Neural progenitor cell (in vitro differentiated cells): ENCODE measurements around the gene ARFGAP1. TPM values are rescaled to one million over a fixed set of nuclear protein-coding genes. Genes with fewer than 3 reads are reported as not detected.

ENCODE experiments used
- DNase-seq: peaks from one replicate; pipeline ENCODE4 v3.0.0-alpha.2; 2016; ENCODE audit warnings: low spot score
- H2AFZ ChIP-seq: fragments of 200-600 bp; sonication (generic); replicated peaks from 2 replicates; pipeline ENCODE4 v1.6.1; 2016; ENCODE audit warnings: antibody characterized with exemption
- H3F3A ChIP-seq: fragments of 200-600 bp; sonication (generic); 2 replicates; pipeline ENCODE4 v1.6.1; 2016; ENCODE audit warnings: antibody characterized with exemption, low read depth
- H3K27ac ChIP-seq: fragments of 200-600 bp; sonication (generic); 2 replicates; pipeline ENCODE4 v1.5.1; 2016; ENCODE audit warnings: mild to moderate bottlenecking
- H3K27me3 ChIP-seq: fragments of 200-600 bp; sonication (generic); 2 replicates; pipeline ENCODE4 v1.6.1; 2016; ENCODE audit warnings: mild to moderate bottlenecking, moderate library complexity
- H3K36me3 ChIP-seq: fragments of 200-600 bp; sonication (generic); 2 replicates; pipeline ENCODE4 v1.5.1; 2016
- H3K4me1 ChIP-seq: fragments of 200-600 bp; sonication (generic); 2 replicates; pipeline ENCODE4 v1.6.1; 2016; ENCODE audit warnings: mixed run types
- H3K4me2 ChIP-seq: fragments of 200-600 bp; sonication (generic); 2 replicates; pipeline ENCODE4 v1.6.1; 2016
- H3K4me3 ChIP-seq: fragments of 200-600 bp; sonication (generic); 2 replicates; pipeline ENCODE4 v1.5.1; 2016
- H3K79me2 ChIP-seq: fragments of 200-600 bp; sonication (generic); 2 replicates; pipeline ENCODE4 v1.6.1; 2016; ENCODE audit warnings: low read depth
- H3K9ac ChIP-seq: fragments of 200-600 bp; sonication (generic); 2 replicates; pipeline ENCODE4 v1.6.1; 2016
- H3K9me3 ChIP-seq: fragments of 200-600 bp; sonication (generic); 2 replicates; pipeline ENCODE4 v1.5.1; 2016; ENCODE audit warnings: low read depth
- H4K20me1 ChIP-seq: fragments of 200-600 bp; sonication (generic); 2 replicates; pipeline ENCODE4 v1.6.1; 2016; ENCODE audit warnings: low read depth
- H3K27ac Mint-ChIP-seq: 3 replicates; pipeline ENCODE4 v1.8.0; 2021; ENCODE audit warnings: mixed read lengths
- H3K27me3 Mint-ChIP-seq: 2 replicates; pipeline ENCODE4 v1.8.0; 2022; ENCODE audit warnings: low read depth, mild to moderate bottlenecking, inconsistent platforms, moderate library complexity, mixed read lengths; ENCODE audit not compliant: insufficient read depth
- H3K36me3 Mint-ChIP-seq: 3 replicates; pipeline ENCODE4 v1.8.0; 2021; ENCODE audit warnings: mixed read lengths
- H3K4me1 Mint-ChIP-seq: 3 replicates; pipeline ENCODE4 v1.8.0; 2021; ENCODE audit warnings: mixed read lengths
- H3K4me3 Mint-ChIP-seq: 3 replicates; pipeline ENCODE4 v1.8.0; 2021; ENCODE audit warnings: mild to moderate bottlenecking, moderate library complexity, mixed read lengths
- H3K9me3 Mint-ChIP-seq: 3 replicates; pipeline ENCODE4 v1.8.0; 2020; ENCODE audit warnings: mixed read lengths
- EZH2 ChIP-seq: fragments of 200-600 bp; sonication (generic); IDR thresholded peaks from 2 replicates; pipeline ENCODE4 v1.6.1; 2017; ENCODE audit warnings: antibody characterized with exemption, mild to moderate bottlenecking, moderate library complexity
- EZH2phosphoT487 ChIP-seq: fragments of 200-600 bp; sonication (generic); IDR thresholded peaks from 2 replicates; pipeline ENCODE4 v1.6.1; 2017; ENCODE audit warnings: antibody characterized with exemption
- microRNA counts: library from miRNA; unstranded; fragments of <30 nt; microRNA quantifications from one replicate; lab custom pipeline; 2016
- microRNA-seq: library from miRNA; unstranded; fragments of <30 nt; microRNA quantifications from one replicate; pipeline ENCODE4, GENCODE V29; 2016
- small RNA-seq: library from RNA; depleted of rRNA; stranded (forward); fragments of <200 nt; gene quantifications from one replicate; pipeline ENCODE3, GENCODE V24; 2015
- total RNA-seq: library from RNA; depleted of rRNA; stranded (reverse); fragments of >200 nt; gene quantifications from 2 replicates; pipeline ENCODE4 v1.2.3, GENCODE V29; 2015; ENCODE audit warnings: low replicate concordance
- TF ChIP-seq, protein P1 (sequence below): fragments of 200-600 bp; sonication (generic); IDR thresholded peaks from 2 replicates; pipeline ENCODE4 v1.5.1; 2017; ENCODE audit warnings: antibody characterized with exemption, mild to moderate bottlenecking

The ARFGAP1 gene
- total RNA-seq, 1 donor from 2014 or later, result 43.7 TPM

DNA sequence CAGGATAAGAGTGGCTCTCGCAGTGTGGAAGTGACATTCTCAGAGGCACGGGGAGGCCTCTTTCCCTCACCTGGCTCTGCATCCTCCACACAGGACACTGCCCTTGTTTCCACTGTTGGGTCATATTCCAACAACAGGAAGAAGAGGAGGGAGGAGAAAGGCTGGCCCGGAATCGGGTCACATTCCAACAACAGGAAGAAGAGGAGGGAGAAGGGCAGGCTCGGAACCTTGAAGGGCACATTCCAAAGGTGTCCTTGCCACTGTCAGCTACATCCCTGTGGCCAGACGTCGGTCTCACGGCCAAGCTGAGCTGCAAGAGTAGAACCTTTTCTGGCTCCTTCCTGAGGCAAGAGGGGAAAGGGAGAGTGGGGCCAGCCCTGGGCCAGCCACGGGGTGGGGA, 63.1 kb downstream of the ARFGAP1 start:
- no peak overlapping the region for H3K4me3 Mint-ChIP-seq
- TF ChIP-seq, protein P1, sequence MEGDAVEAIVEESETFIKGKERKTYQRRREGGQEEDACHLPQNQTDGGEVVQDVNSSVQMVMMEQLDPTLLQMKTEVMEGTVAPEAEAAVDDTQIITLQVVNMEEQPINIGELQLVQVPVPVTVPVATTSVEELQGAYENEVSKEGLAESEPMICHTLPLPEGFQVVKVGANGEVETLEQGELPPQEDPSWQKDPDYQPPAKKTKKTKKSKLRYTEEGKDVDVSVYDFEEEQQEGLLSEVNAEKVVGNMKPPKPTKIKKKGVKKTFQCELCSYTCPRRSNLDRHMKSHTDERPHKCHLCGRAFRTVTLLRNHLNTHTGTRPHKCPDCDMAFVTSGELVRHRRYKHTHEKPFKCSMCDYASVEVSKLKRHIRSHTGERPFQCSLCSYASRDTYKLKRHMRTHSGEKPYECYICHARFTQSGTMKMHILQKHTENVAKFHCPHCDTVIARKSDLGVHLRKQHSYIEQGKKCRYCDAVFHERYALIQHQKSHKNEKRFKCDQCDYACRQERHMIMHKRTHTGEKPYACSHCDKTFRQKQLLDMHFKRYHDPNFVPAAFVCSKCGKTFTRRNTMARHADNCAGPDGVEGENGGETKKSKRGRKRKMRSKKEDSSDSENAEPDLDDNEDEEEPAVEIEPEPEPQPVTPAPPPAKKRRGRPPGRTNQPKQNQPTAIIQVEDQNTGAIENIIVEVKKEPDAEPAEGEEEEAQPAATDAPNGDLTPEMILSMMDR, result no peak
- TF ChIP-seq EZH2phosphoT487 (no peak), EZH2 (no peak)
- DNase-seq, result no peak
- no peak overlapping the region for H3K9ac ChIP-seq
- H3K4me1 Mint-ChIP-seq, result peaks cover 19% of the 10 kb centered on the region
- H3K27me3 ChIP-seq, result peaks cover 23% of the 10 kb centered on the region
- H3K4me3 ChIP-seq, result no peak overlapping the region
- no peak overlapping the region for H3K27ac ChIP-seq
- peaks cover 7% of the 10 kb centered on the region for H3K36me3 Mint-ChIP-seq
- peaks cover 8% of the 10 kb centered on the region for H3K9me3 Mint-ChIP-seq
- H2AFZ ChIP-seq, result no peak overlapping the region
- H3K4me2 ChIP-seq, result no peak overlapping the region
- no peaks in the 10 kb centered on the region for H4K20me1 ChIP-seq
- H3K36me3 ChIP-seq, result no peaks in the 10 kb centered on the region
- peak overlapping the region; percentile 90 for H3K27ac Mint-ChIP-seq
- H3F3A ChIP-seq, result no peaks in the 10 kb centered on the region
- peaks cover 6% of the 10 kb centered on the region for H3K27me3 Mint-ChIP-seq
- H3K4me1 ChIP-seq, result no peaks in the 10 kb centered on the region
- no peaks in the 10 kb centered on the region for H3K79me2 ChIP-seq
- H3K9me3 ChIP-seq, result no peaks in the 10 kb centered on the region

GRCh38 chr20:63336232-63336752, 63.7 kb downstream of the ARFGAP1 start:
- no peak overlapping the region for H3K9ac ChIP-seq
- no peak overlapping the region for H3K4me3 ChIP-seq
- no peaks in the 10 kb centered on the region for H3K9me3 ChIP-seq
- peaks cover 6% of the 10 kb centered on the region for H3K27me3 Mint-ChIP-seq
- no peak overlapping the region for H2AFZ ChIP-seq
- no peaks in the 10 kb centered on the region for H3K36me3 ChIP-seq
- H3K27me3 ChIP-seq, result peaks cover 23% of the 10 kb centered on the region
- no peaks in the 10 kb centered on the region for H4K20me1 ChIP-seq
- no peak overlapping the region for H3K4me3 Mint-ChIP-seq
- no peak overlapping the region for H3K4me2 ChIP-seq
- H3K4me1 Mint-ChIP-seq, result peaks cover 18% of the 10 kb centered on the region
- H3K79me2 ChIP-seq, result no peaks in the 10 kb centered on the region
- no peak overlapping the region for H3K27ac Mint-ChIP-seq
- no peaks in the 10 kb centered on the region for H3F3A ChIP-seq
- no peak overlapping the region for H3K27ac ChIP-seq
- TF ChIP-seq EZH2phosphoT487 (no peak), EZH2 (no peak)
- TF ChIP-seq, protein P1, result no peak
- H3K36me3 Mint-ChIP-seq, result peaks cover 7% of the 10 kb centered on the region
- H3K4me1 ChIP-seq, result no peaks in the 10 kb centered on the region
- H3K9me3 Mint-ChIP-seq, result peaks cover 8% of the 10 kb centered on the region
- DNase-seq, result no peak

DNA sequence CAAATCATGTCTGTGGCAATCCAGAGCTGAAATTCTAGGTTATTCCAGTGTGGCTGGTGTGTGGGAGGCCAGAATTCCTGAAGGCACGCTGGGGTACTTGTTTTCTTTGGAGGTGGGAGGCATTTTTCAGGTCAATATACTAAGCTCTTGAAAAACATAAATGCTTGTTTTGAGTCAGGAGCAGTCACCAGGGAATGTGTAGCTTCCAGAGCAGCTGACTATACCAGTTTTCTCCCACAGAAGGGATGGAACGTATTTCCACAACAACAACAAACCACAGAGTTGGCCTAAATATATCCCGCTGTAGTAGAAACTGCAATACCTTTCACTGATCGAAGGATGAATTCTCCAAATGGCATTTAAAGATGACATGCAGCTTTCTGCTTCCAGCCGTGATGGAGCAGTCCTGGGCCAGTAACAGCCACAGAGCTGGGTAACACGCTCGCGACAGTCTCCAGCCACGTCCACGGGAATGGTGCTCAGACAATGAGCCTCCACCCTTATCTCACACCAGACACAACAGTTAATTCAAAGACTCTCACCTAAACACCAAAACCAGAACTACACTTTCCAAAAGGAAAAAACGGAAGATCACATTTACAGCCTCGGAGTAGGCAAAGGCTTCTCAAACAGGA, 65.3 kb downstream of the ARFGAP1 start:
- no peak overlapping the region for H3K27ac Mint-ChIP-seq
- H3K4me3 ChIP-seq, result no peak overlapping the region

More for the DNA sequence above, 65.3 kb downstream of the ARFGAP1 start:
- H3K9ac ChIP-seq, result no peak overlapping the region
- DNase-seq, result no peak
- peaks cover 2% of the 10 kb centered on the region for H3K36me3 Mint-ChIP-seq
- no peaks in the 10 kb centered on the region for H4K20me1 ChIP-seq
- H2AFZ ChIP-seq, result no peak overlapping the region
- no peaks in the 10 kb centered on the region for H3K36me3 ChIP-seq
- H3K27ac ChIP-seq, result no peak overlapping the region
- H3K4me3 Mint-ChIP-seq, result no peak overlapping the region
- H3K4me1 Mint-ChIP-seq, result peaks cover 29% of the 10 kb centered on the region
- TF ChIP-seq EZH2phosphoT487, result no peak
- no peak for TF ChIP-seq EZH2
- TF ChIP-seq, protein P1, result no peak
- H3K4me2 ChIP-seq, result no peak overlapping the region
- H3K4me1 ChIP-seq, result no peaks in the 10 kb centered on the region
- H3F3A ChIP-seq, result no peaks in the 10 kb centered on the region
- peaks cover 2% of the 10 kb centered on the region for H3K9me3 Mint-ChIP-seq
- no peaks in the 10 kb centered on the region for H3K79me2 ChIP-seq
- no peaks in the 10 kb centered on the region for H3K9me3 ChIP-seq
- H3K27me3 ChIP-seq, result peaks cover 23% of the 10 kb centered on the region
- H3K27me3 Mint-ChIP-seq, result peaks cover 2% of the 10 kb centered on the region

MicroRNAs encoded within 50 kb of the gene (microRNA counts, 767-probe panel; counts per million panel counts)
- microRNA hsa-miR-3196 (lab: Ali Mortazavi, UCI), result 460 counts per million, percentile 90 among the panel's probes with 10 or more counts

Small RNA genes lying within 50 kb of the gene (microRNA-seq; reads per million reads assigned to microRNA genes)
- gene MIR3196 (not detected), gene MIR4326 (not detected)

Small RNA genes lying within 50 kb of the gene (small RNA-seq; reads per million reads assigned to genes)
- not detected for gene MIR3196
- 0.09 reads per million for gene MIR4326
- not detected for gene RNU6-994P

Other genes with a start within 250 kb of the ARFGAP1 start
- 26.8 and 28.1 TPM in 2 replicates for gene YTHDF1, start 56.7 kb upstream of the ARFGAP1 start, total RNA-seq
- gene BIRC7, start 36.9 kb upstream of the ARFGAP1 start, total RNA-seq, result not detected in 2 replicates
- 9.7 and 28.4 TPM in 2 replicates for gene NKAIN4, start 18.4 kb upstream of the ARFGAP1 start, total RNA-seq
- gene COL20A1, start 20.4 kb downstream of the ARFGAP1 start, total RNA-seq, result 0.28 and 0.37 TPM in 2 replicates
- gene CHRNA4, start 88.5 kb downstream of the ARFGAP1 start, total RNA-seq, result 0.68 TPM in 1 of 2 replicates, not detected in the other
- gene KCNQ2, start 199.8 kb downstream of the ARFGAP1 start, total RNA-seq, result 39.5 and 106 TPM in 2 replicates
- gene EEF1A2, start 226.3 kb downstream of the ARFGAP1 start, total RNA-seq, result 0.54 and 1.5 TPM in 2 replicates
- 4.1 and 82.2 TPM in 2 replicates for gene PPDPF, start 248.0 kb downstream of the ARFGAP1 start, total RNA-seq